GM18867 (cell line): ENCODE data around the gene TGFBR3.
"Not testable (repeated sequence)": the region's sequence is repeated elsewhere in the genome, so short reads cannot be mapped to it uniquely, and the experiment has no call there.

Experiments
- ATAC-seq: cut with Tn5 transposase; IDR thresholded peaks from one replicate; pipeline ENCODE4 v1.9.1; 2021; ENCODE audit warnings: mild to moderate bottlenecking, moderate library complexity; ENCODE audit not compliant: unreplicated experiment

The TGFBR3 gene

DNA sequence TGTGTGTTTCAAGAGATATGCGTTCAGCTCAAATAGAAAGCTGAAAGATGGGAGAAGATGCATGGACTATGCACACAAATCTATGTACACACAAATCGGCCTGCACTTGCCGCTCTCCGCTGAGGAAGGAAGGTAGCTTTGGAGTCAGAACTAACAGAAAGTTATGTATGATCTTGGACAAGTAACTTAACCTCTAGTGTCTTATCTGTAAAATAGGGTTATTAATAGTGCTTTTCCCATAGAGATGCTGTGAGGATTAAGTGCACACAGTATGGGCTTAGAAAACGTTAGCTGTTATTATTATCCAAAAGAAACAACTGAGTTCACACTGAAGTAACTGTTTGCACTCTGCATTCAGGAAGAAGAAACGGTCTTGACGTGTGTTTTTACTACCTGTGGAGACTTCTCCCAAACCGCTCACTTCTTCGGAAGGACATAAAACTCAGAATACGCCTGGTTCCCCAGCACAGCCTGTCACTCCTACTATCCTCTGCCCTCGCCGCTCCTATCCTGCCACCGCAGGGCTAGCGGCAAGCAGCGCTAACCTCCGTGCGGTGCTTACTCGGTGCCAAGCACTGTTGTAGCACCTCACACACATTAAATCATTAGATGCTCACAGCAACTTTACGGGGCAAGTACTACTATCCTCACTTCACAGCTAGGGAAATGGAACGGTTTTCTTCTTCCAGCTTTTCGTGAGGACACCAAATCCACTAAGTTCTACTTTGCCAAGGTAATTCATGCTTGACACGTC, 1.3 kb downstream of the TGFBR3 start:
- no peak for ATAC-seq

DNA sequence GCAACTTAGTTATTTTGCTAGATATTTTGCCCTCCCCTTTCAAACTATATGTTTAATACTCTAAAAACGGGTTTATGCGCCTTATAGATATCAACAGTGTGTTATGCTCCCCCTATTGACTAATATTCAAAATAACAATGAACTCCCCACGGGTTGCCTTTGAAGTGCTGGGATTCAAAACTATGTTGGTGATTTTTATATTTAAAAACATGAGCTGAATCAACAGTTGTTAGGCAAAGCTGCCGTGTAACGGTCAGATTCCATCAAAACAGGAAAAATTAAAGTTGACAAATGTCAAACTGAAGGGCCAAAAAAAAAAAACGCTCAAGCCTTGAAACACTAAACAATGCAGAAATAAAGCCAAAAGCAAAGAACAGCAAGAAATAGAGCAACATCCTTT, 2.5 kb downstream of the TGFBR3 start:
- ATAC-seq, result no peak

DNA sequence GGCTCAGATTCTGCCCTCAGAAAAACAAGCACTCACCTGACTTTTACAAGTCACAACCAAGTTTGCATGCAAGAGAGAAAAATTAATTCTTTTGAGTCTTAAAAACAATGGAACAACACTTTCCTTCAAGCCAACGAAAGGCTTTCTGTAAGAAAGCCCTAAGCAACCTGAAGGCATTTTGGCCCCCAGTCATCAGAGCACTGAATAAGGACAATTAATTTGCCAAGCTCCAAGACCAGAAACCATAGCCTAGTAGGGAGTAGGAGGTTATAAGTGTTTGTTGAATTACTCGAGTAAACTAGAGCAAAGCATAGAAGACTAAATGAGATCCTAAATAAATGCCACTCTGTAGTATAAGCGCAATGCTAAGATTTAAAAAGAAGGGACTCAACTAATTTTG, 4.7 kb downstream of the TGFBR3 start:
- ATAC-seq, result no peak

DNA sequence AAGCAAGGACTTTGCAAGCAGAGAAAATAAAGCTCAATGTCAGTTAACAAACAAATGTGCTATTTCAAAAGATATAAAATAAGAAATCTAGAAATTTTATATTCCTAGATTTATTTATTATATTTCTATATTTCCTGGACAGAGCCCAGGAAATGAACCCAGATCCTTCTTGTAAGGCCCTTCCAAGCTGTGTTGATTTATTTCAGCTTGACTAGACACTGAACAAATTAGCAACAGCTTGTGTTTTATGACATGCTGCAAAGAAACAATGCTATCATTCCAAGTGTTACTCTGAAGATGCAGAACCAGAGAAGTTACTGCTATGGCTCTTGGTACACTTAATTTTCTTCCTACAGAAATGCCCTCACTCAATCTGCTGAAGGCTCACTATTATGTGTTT, 6.2 kb downstream of the TGFBR3 start:
- no peak for ATAC-seq

DNA sequence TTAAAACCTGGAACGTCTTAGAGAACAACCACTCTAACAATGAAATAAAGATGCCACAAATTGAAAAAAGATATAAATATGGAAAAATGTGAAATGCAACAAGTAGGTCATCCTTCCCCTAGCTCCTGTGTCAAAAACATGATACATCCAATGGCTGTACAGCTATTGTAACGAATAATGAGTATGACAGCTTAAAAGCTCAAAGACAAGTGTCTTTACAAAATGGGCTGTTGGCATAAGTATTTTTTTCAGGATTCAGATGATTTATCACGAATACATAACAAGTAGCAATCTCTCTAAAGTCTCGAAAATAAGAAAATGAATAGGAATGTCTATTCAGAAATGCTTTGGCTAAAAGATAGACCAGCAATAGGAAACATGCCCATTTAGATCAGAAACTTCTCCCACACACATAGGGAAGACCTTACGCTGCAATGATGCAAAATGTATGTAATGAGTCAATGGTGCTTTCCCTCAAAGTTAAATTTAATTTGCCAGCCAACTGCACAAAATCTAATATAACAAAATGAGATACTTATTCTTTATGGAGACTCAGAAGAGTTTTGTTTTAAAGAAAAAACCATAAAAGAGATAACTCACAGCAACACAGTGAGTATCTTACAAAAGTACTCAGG, 8.3 kb downstream of the TGFBR3 start:
- peak; percentile 32 for ATAC-seq

DNA sequence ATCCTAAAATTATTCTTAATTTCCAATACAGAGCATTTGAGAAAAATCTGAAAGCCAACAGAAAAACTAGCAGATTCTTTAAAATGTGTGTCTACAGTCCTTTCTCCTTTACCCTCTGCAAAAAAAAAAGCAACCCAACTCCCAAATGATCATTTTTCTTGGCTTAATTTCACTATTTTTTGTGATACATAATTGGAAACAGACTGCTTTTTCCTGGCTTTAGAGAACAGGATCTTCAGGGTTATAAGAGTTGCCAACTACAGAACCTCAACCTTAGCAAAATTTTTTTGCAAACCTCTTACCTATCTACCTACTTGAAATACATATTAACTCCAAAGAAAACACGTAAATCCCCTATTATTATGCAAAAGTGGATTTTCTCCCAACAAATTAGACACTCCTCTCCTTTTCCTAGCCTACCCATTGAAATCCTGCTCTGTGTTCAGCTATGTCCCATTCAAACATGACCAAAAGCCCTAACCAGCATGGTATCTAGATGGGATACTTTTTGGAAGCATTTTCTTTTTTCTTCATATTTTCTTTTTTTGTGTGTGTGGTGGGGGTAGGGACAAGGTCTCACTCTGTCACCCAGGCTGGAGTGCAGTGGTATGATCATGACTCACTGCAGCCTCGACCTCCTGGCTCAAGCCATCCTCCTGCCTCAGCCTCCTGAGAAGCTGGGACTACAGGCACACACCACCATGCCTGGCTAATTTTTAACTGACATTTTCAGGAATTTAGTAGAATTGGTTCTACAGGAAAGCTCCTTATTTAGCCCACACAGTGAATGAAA, 9.0 kb downstream of the TGFBR3 start:
- ATAC-seq, result no peak

DNA sequence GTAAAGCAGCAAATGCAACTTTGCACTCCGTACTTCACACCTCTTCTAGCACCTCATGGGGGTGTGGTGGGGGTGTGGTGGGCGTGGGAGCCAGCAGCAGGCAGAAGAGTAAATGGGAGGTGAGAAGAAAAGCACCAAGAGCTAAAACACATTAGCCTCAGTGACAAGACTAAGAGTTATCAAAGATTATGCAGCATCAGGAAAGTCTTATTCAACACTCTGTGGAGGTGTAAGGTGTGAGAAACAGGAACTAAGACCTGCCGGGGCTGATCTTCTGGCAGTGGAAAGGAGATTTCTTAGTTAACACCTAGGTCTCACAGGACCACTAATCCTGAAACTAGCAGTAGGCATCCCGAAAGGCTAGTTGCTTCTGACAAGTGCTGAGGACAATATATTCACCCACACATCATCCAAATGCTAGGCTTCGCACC, 9.9 kb downstream of the TGFBR3 start:
- peak; percentile 96 for ATAC-seq

DNA sequence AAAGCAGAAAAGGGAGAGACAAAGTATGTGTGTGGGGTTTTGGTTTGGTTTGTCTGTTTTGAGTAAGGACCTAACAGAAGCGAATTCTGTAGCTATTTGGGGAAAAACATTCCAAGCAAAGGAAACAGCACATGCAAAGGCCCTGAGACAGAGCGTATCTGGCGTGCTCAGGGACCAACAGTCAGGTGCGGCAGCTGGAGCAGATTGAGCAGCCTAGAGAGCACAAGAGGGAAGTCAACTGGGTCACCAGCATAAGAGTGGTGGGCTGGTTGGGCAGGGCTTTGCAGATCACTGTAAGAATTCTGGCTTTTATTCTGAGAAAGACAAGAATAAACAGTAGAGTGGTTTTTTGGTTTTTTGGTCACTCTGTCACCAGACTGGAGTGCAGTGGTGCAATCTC, 11.8 kb downstream of the TGFBR3 start:
- ATAC-seq, result no peak

DNA sequence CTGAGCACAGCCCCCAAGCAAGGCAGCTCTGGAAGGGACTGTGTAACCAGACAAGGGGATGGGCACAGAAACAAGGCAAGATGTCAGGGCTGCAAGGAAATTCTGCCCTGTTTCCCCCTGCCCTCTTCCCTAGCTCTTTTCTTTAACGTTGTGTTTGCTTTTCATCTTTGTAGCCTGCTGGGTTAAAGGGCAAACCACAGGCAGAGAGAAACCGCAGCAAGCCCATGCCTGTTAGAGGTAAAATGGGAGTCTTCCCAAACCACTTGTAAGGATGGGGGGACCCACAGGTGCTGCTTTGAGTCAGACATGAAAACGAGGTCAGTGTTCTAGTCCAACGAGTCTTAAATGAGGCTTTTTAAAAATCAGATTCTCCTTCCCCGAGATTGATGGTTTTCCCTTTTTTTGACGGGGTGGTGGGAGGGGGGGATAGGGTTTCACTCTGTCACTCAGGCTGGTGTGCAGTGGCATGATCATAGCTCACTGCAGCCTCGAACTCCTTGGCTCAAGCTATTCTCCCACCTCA, 13.3 kb downstream of the TGFBR3 start:
- no peak for ATAC-seq

DNA sequence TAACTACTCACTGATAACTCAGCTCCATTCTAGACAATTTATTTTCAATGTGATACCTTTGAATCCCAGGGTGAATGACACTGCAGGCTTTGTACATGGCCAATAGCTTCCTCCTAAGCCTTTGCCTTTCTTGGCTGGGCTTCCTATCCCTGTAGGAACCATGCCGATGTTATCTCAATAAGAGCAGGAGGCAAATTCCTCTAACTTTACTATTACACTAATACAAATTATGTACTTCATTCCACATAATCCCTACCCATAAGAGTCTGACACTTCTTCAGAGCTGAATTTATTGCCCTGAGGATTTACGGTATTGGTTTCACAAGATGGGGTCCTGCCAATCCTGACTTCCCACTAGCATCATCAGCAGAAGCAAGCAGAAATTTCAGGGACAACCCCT, 14.0 kb downstream of the TGFBR3 start:
- no peak for ATAC-seq

DNA sequence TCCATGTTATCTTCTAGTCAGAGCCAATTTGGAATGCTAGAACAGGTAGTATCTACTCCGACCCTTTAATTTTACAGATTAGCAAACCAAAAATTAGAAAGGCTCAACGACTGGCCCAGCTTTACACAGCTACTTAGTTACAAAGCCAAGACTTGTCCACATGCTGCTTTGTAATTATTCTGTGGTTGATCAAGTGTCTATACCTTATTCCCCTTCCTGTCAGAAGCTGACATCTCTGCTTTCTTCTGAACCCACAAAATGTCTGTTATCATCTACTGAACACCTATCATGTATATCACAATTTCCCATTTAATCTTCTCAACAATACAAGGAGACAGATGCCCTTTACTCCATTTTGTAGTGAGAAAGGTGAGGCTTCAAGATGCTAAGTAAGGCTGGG, 15.6 kb downstream of the TGFBR3 start:
- ATAC-seq, result no peak

DNA sequence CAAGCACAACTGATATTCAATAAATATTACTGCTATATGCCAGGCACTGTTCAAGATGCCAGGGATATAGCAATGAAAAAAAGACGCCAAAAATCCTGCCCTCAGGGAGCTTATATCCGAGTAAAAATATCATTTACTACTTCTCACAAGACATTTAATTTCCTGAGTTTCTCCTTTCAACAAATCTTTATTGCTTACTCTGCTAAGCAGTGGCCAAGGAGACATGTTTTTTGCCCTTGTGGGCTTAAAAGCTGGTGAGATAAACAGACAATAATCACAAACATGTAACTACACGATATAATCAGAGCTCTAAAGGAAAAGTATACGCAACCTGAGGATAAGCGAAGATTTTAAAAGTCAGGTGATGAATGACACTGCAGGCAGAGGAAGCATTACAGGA, 19.5 kb downstream of the TGFBR3 start:
- no peak for ATAC-seq

DNA sequence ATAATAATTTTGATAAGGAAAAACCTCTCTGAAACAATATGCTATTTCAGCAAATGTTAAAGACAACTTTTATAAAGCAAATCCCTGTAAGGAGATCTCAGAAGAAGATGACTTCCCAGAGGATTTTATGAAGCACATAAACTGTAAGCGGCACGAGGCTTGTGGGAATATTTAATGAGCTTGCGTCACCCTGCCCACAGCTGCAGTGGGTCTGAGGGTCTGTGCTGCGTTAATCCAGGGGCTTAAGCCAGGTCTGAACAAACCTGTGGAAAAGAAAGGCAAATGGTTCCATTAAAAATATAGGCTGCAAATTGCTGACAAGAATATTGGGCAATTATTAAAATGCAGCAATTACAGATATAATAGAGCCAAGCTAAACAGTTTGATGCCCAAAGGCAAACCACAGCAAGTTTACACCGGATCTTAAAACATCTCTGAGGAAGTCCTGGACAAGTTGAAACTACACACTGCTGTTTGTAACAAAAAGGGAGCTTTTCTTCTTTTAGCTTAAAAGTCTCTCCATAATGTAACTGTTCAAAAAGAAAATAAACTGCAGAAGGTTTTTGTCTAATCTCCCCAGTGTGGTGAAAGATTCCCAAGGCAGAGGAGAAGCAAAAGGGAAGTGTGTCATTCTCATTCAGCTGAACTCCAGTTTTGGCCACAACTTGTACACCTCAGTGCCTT, 21.8 kb downstream of the TGFBR3 start:
- no peak for ATAC-seq

DNA sequence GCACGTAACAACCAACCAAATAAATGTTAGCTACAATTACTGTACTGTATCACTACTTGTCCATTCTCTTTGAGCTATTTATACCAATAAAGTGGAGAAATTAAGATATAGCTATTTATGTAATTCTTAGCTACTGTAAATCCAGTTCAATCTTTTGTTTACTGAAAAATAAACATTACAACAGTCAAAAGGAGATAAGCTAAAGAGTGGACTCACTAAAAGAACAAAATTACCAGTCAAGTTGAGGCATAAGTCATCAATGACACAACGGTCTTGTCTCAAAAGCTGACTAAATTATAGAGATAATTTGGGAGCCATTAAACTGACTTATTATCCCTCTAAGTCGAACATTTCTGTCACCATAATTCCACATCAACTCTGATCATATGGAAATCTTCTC, 22.5 kb downstream of the TGFBR3 start:
- no peak for ATAC-seq

DNA sequence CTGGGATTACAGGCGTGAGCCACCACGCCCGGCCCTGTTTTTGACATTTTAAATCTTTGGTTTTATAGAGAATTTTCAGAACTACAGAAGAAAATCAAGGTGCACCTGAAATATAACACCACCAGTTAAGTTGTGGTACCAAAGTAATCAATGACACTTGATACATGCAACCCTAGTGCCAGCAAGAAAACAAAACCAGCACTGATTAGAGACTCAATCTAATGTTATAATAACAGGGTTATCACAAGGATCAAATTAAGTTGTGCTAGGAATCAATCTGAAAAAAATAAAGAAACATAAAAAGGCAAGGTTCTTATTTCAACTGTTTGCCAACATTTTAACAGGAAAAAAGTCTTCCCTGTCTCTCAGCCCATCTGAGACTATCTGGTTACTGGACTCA, 23.8 kb downstream of the TGFBR3 start:
- ATAC-seq, result no peak

DNA sequence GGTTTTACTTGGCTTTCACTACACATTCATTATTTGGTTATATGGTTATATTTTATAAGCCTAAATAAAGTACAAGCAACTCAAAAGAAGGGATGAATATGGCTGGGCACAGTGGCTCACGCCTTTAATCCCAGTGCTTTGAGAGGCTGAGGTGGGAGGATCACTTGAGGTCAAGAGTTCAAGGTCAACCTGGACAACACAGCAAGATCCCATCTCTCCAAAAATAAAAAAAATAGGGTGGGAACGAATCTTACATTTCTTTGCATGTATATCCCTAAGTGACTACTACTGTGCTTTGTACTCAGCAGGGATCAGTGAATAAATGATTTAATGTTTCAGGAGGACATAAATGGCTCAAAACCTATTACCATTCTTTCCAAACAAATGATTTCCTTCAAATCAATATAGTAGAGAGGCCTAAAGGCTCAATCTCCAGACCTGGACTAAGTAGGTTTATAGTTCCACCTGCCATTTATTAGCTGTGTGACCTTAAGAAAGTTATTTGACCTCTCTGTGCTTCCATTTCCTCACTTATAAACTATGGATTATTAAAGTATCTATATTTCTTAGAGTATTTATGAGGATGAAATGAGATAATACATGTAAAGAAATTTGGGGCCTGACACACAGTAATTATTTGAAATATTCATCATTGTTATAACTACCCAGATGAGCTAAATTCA, 28.3 kb downstream of the TGFBR3 start:
- ATAC-seq, result no peak

DNA sequence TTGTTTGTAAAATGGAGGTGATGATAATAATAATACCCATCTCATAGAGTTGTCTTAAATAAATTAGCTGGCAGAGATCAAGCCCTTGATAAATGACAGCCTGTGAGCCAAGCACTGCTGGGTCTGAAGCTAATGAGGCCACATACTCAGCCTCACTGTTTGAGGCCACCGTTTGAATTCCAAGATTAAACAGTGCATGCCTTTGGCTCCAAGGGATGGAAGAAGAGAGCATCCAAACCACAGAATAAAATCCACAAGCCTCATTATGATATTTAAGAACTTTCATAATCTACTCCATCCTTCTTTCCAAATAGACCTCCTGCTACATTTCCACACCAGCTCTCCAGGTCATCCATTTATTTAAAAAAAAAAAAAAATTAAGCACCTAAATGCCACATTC, 29.0 kb downstream of the TGFBR3 start:
- no peak for ATAC-seq

DNA sequence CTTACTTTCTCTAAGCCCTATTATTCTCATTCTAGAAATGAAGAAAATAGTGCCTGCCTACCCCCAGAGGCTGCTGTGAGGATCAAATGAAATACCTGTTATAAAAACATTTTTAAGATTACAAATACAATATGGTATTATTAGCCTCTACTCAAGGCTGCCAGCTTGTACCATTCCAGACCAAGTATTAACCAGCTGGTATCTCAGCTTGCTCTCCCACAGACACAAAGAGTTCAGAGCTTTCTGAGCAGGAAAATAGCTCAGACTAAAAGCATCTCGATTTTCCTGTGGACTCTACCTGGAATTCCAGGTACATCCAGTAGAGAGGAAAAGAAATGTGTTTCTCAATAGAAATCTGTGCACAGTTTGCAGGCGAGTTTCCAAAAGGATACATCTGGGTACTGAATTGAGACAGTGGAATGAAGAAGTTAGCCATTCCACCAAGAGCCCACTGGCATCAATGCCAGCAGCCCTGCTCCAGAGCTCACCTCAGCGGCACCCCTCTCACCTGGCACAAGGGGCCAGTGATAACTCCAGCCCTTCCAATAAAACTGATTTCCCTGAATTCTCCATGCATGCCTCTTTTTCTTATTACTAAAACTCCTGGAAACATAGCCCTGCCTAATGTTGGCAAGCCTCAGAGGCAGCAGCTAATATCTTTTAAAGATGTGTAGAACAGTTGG, 31.0 kb downstream of the TGFBR3 start:
- no peak for ATAC-seq

DNA sequence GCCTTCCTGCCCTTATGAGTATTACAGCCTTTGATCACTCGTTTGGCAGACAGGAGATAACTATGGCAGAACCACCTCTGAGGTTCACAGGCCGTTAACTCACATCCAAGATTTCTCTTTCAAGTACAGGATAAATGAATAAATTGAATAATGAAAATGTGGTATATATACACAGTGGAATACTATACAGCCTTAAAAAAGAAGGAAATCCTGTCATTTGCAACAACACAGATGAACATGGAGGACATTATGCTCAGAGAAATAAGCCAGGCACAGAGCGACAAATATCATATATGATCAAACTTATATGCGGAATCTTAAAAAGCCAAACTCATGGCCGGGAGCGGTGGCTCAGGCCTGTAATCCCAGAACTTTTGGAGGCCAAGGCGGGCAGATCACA, 32.6 kb downstream of the TGFBR3 start:
- no peak for ATAC-seq

DNA sequence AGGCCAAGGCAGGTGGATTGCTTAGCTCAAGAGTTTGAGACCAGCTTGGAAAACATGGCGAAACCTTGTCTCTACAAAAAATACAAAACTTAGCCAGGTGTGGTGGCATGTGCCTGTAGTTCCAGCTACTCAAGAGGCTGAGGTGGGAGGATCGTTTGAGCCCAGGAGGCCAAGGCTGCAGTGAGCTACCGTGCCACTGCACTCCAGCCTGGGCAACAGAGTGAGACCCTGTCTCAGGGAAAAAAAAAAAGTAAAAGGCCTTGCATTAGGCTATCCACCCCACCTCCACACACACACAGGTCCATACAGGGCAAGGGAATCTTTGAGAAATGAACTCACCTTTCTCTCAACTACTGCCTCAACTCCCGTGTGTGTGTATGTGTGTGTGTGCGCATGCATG, 33.9 kb downstream of the TGFBR3 start:
- not testable (repeated sequence) for ATAC-seq
